Measurements from ENCODE around the gene LACTB.

LACTB gene

GRCh38 chr15:63082366-63082765 is 39.3 kb upstream of the LACTB start:
- Mint-ChIP-seq H3K27me3 (ENCODE audit: low read depth) (peaks cover 12% of the 10 kb centered on the region), H3K9me3 (no peaks in the 10 kb centered on the region), H3K36me3 (ENCODE audit: low read depth) (no peaks in the 10 kb centered on the region), H3K4me1 (peaks cover 45% of the 10 kb centered on the region), H3K4me3 (no peak overlapping the region), H3K27ac (peak overlapping the region in 1 of 3 experiments; percentile 44)
- no peak for TF ChIP-seq CTCF (IDR thresholded peaks at IDR 0.05; ENCODE audit: unreplicated experiment in 3 of 3)

GRCh38 chr15:63083044-63083443 is 38.6 kb upstream of the LACTB start:
- Mint-ChIP-seq H3K4me1 (peaks cover 38% of the 10 kb centered on the region), H3K27ac (peak overlapping the region in 2 of 3 experiments; percentile 56 to 78), H3K4me3 (no peak overlapping the region), H3K27me3 (ENCODE audit: low read depth) (peaks cover 12% of the 10 kb centered on the region), H3K36me3 (ENCODE audit: low read depth) (no peaks in the 10 kb centered on the region), H3K9me3 (no peaks in the 10 kb centered on the region)
- no peak for TF ChIP-seq CTCF (IDR thresholded peaks at IDR 0.05; ENCODE audit: unreplicated experiment in 3 of 3)

- peaks cover 12% of the 10 kb centered on the region for H3K27me3 Mint-ChIP-seq (ENCODE audit: low read depth)
- H3K27ac Mint-ChIP-seq: peak overlapping the region in 1 of 3 experiments; percentile 78
- no peak overlapping the region for H3K4me3 Mint-ChIP-seq
- peaks cover 34% of the 10 kb centered on the region for H3K4me1 Mint-ChIP-seq
- no peak for TF ChIP-seq CTCF (IDR thresholded peaks at IDR 0.05; ENCODE audit: unreplicated experiment in 3 of 3)
- no peaks in the 10 kb centered on the region for H3K9me3 Mint-ChIP-seq
- H3K36me3 Mint-ChIP-seq (ENCODE audit: low read depth): no peaks in the 10 kb centered on the region
These were observed 38.1 kb upstream of the LACTB start for GRCh38 chr15:63083541-63083940.

- TF ChIP-seq CTCF (IDR thresholded peaks at IDR 0.05; ENCODE audit: unreplicated experiment in 3 of 3): no peak
- Mint-ChIP-seq H3K36me3 (ENCODE audit: low read depth) (no peaks in the 10 kb centered on the region), H3K9me3 (no peaks in the 10 kb centered on the region), H3K4me1 (peaks cover 38% of the 10 kb centered on the region), H3K27ac (no peak overlapping the region), H3K27me3 (ENCODE audit: low read depth) (peaks cover 14% of the 10 kb centered on the region), H3K4me3 (no peak overlapping the region)
These were observed 36.9 kb upstream of the LACTB start for GRCh38 chr15:63084806-63085205.

GRCh38 chr15:63085289-63085688 is 36.4 kb upstream of the LACTB start:
- TF ChIP-seq CTCF (IDR thresholded peaks at IDR 0.05; ENCODE audit: unreplicated experiment in 3 of 3): no peak
- Mint-ChIP-seq H3K36me3 (ENCODE audit: low read depth) (no peaks in the 10 kb centered on the region), H3K9me3 (no peaks in the 10 kb centered on the region), H3K27ac (no peak overlapping the region), H3K27me3 (ENCODE audit: low read depth) (peaks cover 14% of the 10 kb centered on the region), H3K4me3 (no peak overlapping the region), H3K4me1 (peaks cover 39% of the 10 kb centered on the region)

- Mint-ChIP-seq H3K27ac (peak overlapping the region; percentile 80 to 96 (median 96)), H3K4me3 (no peak overlapping the region), H3K27me3 (ENCODE audit: low read depth) (peaks cover 11% of the 10 kb centered on the region), H3K9me3 (no peaks in the 10 kb centered on the region), H3K36me3 (ENCODE audit: low read depth) (no peaks in the 10 kb centered on the region), H3K4me1 (peaks cover 33% of the 10 kb centered on the region)
- TF ChIP-seq CTCF (IDR thresholded peaks at IDR 0.05; ENCODE audit: unreplicated experiment in 3 of 3): no peak
These were observed 35.4 kb upstream of the LACTB start for GRCh38 chr15:63086271-63086670.

All from nephron (organoid).